GM12878 (cell line): Measurements from ENCODE around the gene FAM193A. TPM values are rescaled to one million over a fixed set of nuclear protein-coding genes. Genes with fewer than 3 reads are reported as not detected.

Source experiments
- ASH2L ChIP-seq: fragments of 300-600, 200-600 bp; sonication (generic); IDR thresholded peaks from 2 replicates; pipeline ENCODE4 v1.6.1; 2017; ENCODE audit warnings: low read depth, mild to moderate bottlenecking, borderline replicate concordance
- CHD4 ChIP-seq: fragments of 200-600 bp; sonication (generic); IDR thresholded peaks from 2 replicates; pipeline ENCODE4 v1.6.1; 2016; ENCODE audit warnings: mild to moderate bottlenecking
- CREB1 ChIP-seq: IDR thresholded peaks from 2 replicates; pipeline ENCODE4 v1.6.1; 2012; ENCODE audit warnings: low read depth, mild to moderate bottlenecking, inconsistent platforms
- DPF2 ChIP-seq: fragments of 450-650 bp; IDR thresholded peaks from 2 replicates; pipeline ENCODE4 v1.6.1; 2017; ENCODE audit warnings: mild to moderate bottlenecking
- EP300 ChIP-seq, 2 experiments: fragments of 150-350 bp in 1 of 2; IDR thresholded peaks; 2 replicates each; pipeline ENCODE4 v1.6.1; 2011 to 2012; ENCODE audit warnings: low read depth in 2 of 2, low read length in 2 of 2, borderline replicate concordance in 1 of 2, improper control_type of control experiment in 1 of 2, inconsistent platforms in 1 of 2; ENCODE audit not compliant: control insufficient read depth in 1 of 2
- FOXK2 ChIP-seq: fragments of 450-650 bp; IDR thresholded peaks from 2 replicates; pipeline ENCODE4 v1.6.1; 2017; ENCODE audit warnings: mild to moderate bottlenecking, moderate library complexity
- MEF2B ChIP-seq: fragments of 450-650 bp; IDR thresholded peaks from 2 replicates; pipeline ENCODE4 v1.6.1; 2018; ENCODE audit warnings: mild to moderate bottlenecking, moderate library complexity; ENCODE audit not compliant: partially characterized antibody, poor library complexity, severe bottlenecking
- NBN ChIP-seq: fragments of 450-650 bp; IDR thresholded peaks from 2 replicates; pipeline ENCODE4 v1.6.1; 2016
- NFXL1 ChIP-seq: fragments of 450-650 bp; IDR thresholded peaks from 2 replicates; pipeline ENCODE4 v1.6.1; 2017; ENCODE audit warnings: antibody characterized with exemption, mild to moderate bottlenecking, borderline replicate concordance
- NR2C1 ChIP-seq: fragments of 450-650 bp; IDR thresholded peaks from 2 replicates; pipeline ENCODE4 v1.6.1; 2017; ENCODE audit warnings: antibody characterized with exemption, mild to moderate bottlenecking, moderate library complexity
- POLR2AphosphoS5 ChIP-seq: IDR thresholded peaks from 2 replicates; pipeline ENCODE4 v1.6.1; 2011; ENCODE audit warnings: mild to moderate bottlenecking, low read length, inconsistent platforms
- POU2F2 ChIP-seq: IDR thresholded peaks from 3 replicates; pipeline ENCODE4 v1.6.1; 2011; ENCODE audit warnings: low read depth, mild to moderate bottlenecking, low read length, borderline replicate concordance
- SIX5 ChIP-seq: IDR thresholded peaks from 2 replicates; pipeline ENCODE4 v1.6.1; 2011; ENCODE audit warnings: mild to moderate bottlenecking, low read depth, low read length, moderate library complexity; ENCODE audit not compliant: severe bottlenecking
- SPI1 ChIP-seq: IDR thresholded peaks from 2 replicates; pipeline ENCODE4 v1.6.1; 2011; ENCODE audit warnings: low read depth, mild to moderate bottlenecking, low read length, moderate library complexity, borderline replicate concordance; ENCODE audit not compliant: insufficient read depth
- YY1 ChIP-seq: IDR thresholded peaks from 2 replicates; pipeline ENCODE4 v1.6.1; 2011; ENCODE audit warnings: low read depth, mild to moderate bottlenecking, low read length
- polyA plus RNA-seq, 11 experiments: library from polyadenylated mRNA; depleted of rRNA in 4 of 11; unstranded in 6 of 11; stranded (reverse) in 5 of 11; fragments of >200 nt; fragmentation: Nextera tagmentation in 4 of 11; fragmentation: Illumina TruSeq in 1 of 11; extraction: Ambion mirVana in 4 of 11; extraction: Trizol in 1 of 11; gene quantifications; 1 replicate in 1 of 11; 2 replicates in 10 of 11; pipeline versions ENCODE4 v1.2.1 to v1.2.3, GENCODE V29; 2011 to 2016; ENCODE audit warnings: inconsistent platforms in 2 of 11, missing spikeins in 2 of 11, low read depth in 1 of 11
- total RNA-seq, 4 experiments: library from RNA; depleted of rRNA in 3 of 4; stranded (reverse); fragments of >200 nt in 3 of 4; fragmentation: Illumina TruSeq in 1 of 4; extraction: Trizol in 1 of 4; gene quantifications; 2 replicates each; pipeline versions ENCODE4 v1.2.1 to v1.2.3, GENCODE V29; 2013 to 2021
- TF ChIP-seq, protein P1 (sequence below): fragments of 450-650 bp; formaldehyde crosslinking; IDR thresholded peaks from 2 replicates; pipeline ENCODE4 v1.5.0; 2022; ENCODE audit warnings: mild to moderate bottlenecking, missing genetic modification characterization
- TF ChIP-seq, protein P2 (sequence below): fragments of 150-350 bp; IDR thresholded peaks from 2 replicates; pipeline ENCODE4 v1.6.1; 2014; ENCODE audit warnings: mild to moderate bottlenecking, low read depth, low read length

Gene FAM193A
- total and polyA plus RNA-seq, 10 of the 15 experiments (the other 5 are each of a cell fraction or from before 2014, with no cell fraction given): 0.52 to 23.3 (median 7.4) TPM

DNA sequence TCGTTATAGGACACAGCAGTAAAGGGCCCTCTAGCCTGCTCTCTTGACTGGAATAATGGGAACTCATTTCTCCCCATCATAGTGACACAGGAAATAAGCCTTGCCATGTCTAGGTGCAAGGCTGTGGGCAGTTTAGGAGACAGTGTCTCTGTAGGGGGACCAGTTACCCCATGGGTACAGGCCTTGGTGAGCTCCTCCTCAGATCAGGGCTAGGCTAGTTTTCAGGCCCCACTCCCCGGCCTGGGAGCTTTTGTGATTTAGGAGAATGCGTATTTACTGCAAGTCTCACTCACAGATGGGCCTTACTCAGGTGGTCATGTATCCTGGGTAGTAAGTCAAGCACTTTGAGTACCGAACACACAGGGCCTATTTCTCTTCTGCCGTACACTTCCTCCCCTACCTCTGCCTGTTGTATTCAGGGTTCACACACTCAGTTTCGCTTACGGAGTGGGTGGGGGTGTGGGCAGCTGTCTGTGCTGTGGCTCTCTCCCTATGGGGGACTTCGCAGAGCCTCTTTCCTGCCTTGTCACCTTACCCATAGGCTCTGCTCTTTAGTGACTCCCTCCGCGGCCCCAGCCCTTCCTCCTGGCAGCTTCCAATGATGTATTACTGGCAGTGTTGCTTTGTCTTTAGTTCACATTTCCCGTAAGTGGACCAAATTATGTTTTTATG lies 34.2 kb downstream of the FAM193A start (continued):
- TF ChIP-seq, protein P1, sequence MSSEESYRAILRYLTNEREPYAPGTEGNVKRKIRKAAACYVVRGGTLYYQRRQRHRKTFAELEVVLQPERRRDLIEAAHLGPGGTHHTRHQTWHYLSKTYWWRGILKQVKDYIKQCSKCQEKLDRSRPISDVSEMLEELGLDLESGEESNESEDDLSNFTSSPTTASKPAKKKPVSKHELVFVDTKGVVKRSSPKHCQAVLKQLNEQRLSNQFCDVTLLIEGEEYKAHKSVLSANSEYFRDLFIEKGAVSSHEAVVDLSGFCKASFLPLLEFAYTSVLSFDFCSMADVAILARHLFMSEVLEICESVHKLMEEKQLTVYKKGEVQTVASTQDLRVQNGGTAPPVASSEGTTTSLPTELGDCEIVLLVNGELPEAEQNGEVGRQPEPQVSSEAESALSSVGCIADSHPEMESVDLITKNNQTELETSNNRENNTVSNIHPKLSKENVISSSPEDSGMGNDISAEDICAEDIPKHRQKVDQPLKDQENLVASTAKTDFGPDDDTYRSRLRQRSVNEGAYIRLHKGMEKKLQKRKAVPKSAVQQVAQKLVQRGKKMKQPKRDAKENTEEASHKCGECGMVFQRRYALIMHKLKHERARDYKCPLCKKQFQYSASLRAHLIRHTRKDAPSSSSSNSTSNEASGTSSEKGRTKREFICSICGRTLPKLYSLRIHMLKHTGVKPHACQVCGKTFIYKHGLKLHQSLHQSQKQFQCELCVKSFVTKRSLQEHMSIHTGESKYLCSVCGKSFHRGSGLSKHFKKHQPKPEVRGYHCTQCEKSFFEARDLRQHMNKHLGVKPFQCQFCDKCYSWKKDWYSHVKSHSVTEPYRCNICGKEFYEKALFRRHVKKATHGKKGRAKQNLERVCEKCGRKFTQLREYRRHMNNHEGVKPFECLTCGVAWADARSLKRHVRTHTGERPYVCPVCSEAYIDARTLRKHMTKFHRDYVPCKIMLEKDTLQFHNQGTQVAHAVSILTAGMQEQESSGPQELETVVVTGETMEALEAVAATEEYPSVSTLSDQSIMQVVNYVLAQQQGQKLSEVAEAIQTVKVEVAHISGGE (CRISPR knock-in tag): no peak
- TF ChIP-seq SPI1 (peak; percentile 68), POU2F2 (0 out of 3 replicates have a peak, but pooled peaks have one; percentile 17), NFXL1 (no peak), CHD4 (no peak), MEF2B (no peak), POLR2AphosphoS5 (peak; percentile 49; the same call in 1 of the 2 replicates), NR2C1 (no peak), DPF2 (peak; percentile 27; the same call in 1 of the 2 replicates), FOXK2 (no peak), SIX5 (no peak), CREB1 (no peak; the same call in 1 of the 2 replicates), NBN (peak; percentile 30; the same call in 1 of the 2 replicates), YY1 (no peak), ASH2L (no peak), EP300 (IDR thresholded peaks at IDR 0.05; ENCODE audit: borderline replicate concordance in 1 of 2, control insufficient read depth in 1 of 2, low read depth in 2 of 2, low read length in 2 of 2) (no peak)
- TF ChIP-seq, protein P2, sequence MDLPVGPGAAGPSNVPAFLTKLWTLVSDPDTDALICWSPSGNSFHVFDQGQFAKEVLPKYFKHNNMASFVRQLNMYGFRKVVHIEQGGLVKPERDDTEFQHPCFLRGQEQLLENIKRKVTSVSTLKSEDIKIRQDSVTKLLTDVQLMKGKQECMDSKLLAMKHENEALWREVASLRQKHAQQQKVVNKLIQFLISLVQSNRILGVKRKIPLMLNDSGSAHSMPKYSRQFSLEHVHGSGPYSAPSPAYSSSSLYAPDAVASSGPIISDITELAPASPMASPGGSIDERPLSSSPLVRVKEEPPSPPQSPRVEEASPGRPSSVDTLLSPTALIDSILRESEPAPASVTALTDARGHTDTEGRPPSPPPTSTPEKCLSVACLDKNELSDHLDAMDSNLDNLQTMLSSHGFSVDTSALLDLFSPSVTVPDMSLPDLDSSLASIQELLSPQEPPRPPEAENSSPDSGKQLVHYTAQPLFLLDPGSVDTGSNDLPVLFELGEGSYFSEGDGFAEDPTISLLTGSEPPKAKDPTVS: no peak
